ENCODE data around the gene RHNO1.
"Not testable (repeated sequence)": the region's sequence is repeated elsewhere in the genome, so short reads cannot be mapped to it uniquely, and the experiment has no call there.

DNA sequence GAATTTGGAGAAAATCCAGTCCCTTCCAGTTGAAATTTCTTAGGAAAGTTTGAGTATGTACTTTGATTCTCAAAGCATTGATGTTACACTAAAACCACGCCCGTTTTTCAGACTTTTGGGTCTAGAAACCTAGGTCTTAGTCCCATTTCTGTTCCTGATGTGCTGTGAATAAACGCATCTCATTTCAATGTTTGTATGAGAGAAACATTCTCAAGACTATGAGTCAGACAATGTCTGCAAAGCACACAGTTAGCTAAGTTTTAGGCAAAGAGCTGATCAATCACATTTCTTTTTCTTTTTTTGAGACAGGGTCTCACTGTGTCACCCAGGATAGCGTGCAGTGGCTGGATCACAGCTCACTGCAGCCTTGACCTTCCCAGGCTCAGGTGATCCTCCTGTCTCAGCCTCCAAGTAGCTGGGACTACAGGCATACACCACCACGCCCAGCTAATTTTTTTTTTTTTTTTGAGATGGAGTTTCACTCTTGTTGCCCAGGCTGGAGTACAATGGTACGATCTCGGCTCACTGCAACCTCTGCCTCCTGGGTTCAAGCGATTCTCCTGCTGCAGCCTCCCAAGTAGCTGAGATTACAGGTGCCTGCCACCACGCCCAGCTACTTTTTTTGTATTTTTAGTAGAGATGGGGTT lies 7.9 kb upstream of the RHNO1 start:
- TF ChIP-seq, protein P1, sequence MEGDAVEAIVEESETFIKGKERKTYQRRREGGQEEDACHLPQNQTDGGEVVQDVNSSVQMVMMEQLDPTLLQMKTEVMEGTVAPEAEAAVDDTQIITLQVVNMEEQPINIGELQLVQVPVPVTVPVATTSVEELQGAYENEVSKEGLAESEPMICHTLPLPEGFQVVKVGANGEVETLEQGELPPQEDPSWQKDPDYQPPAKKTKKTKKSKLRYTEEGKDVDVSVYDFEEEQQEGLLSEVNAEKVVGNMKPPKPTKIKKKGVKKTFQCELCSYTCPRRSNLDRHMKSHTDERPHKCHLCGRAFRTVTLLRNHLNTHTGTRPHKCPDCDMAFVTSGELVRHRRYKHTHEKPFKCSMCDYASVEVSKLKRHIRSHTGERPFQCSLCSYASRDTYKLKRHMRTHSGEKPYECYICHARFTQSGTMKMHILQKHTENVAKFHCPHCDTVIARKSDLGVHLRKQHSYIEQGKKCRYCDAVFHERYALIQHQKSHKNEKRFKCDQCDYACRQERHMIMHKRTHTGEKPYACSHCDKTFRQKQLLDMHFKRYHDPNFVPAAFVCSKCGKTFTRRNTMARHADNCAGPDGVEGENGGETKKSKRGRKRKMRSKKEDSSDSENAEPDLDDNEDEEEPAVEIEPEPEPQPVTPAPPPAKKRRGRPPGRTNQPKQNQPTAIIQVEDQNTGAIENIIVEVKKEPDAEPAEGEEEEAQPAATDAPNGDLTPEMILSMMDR (IDR thresholded peaks at IDR 0.05; ENCODE audit: low read length): not testable (repeated sequence)
- TF ChIP-seq EZH2 (optimal IDR thresholded peaks at IDR 0.05; ENCODE audit: low read depth, low read length); EZH2phosphoT487 (IDR thresholded peaks at IDR 0.05; ENCODE audit: low read length): not testable (repeated sequence)
